Subcutaneous abdominal adipose tissue (tissue), 5 donors: ENCODE measurements around the gene PPP3CA.

Experiments
- H3K27ac ChIP-seq: one replicate; pipeline ENCODE4 v1.7.0; 2013; ENCODE audit warnings: low read depth, mild to moderate bottlenecking, inconsistent platforms, low read length, moderate library complexity
- H3K27me3 ChIP-seq, 5 donors: one replicate each; pipeline ENCODE4 v1.7.0; 2013; ENCODE audit warnings: low read length in 5 of 5, inconsistent platforms in 1 of 5; ENCODE audit not compliant: control insufficient read depth in 5 of 5, insufficient read depth in 4 of 5
- H3K36me3 ChIP-seq, 5 donors: one replicate each; pipeline ENCODE4 v1.7.0; 2013; ENCODE audit warnings: low read length in 5 of 5; ENCODE audit not compliant: control insufficient read depth in 5 of 5, insufficient read depth in 5 of 5
- H3K4me1 ChIP-seq, 5 donors: one replicate each; pipeline ENCODE4 v1.7.0; 2013; ENCODE audit warnings: low read length in 5 of 5, mild to moderate bottlenecking in 3 of 5, moderate library complexity in 1 of 5; ENCODE audit not compliant: control insufficient read depth in 5 of 5, insufficient read depth in 5 of 5
- H3K4me3 ChIP-seq, 5 donors: one replicate each; pipeline ENCODE4 v1.7.0; 2013; ENCODE audit warnings: low read length in 5 of 5, low read depth in 1 of 5
- H3K9ac ChIP-seq, 5 donors: one replicate each; pipeline ENCODE4 v1.7.0; 2013; ENCODE audit warnings: low read length in 5 of 5, mild to moderate bottlenecking in 4 of 5, moderate library complexity in 3 of 5
- H3K9me3 ChIP-seq, 5 donors: one replicate each; pipeline ENCODE4 v1.7.0; 2013; ENCODE audit warnings: low read length in 5 of 5; ENCODE audit not compliant: control insufficient read depth in 5 of 5
- donor health status: healthy.
- donor health status: healthy.
- donor health status: healthy.
- donor health status: healthy.
- donor health status: healthy.

Gene PPP3CA

DNA sequence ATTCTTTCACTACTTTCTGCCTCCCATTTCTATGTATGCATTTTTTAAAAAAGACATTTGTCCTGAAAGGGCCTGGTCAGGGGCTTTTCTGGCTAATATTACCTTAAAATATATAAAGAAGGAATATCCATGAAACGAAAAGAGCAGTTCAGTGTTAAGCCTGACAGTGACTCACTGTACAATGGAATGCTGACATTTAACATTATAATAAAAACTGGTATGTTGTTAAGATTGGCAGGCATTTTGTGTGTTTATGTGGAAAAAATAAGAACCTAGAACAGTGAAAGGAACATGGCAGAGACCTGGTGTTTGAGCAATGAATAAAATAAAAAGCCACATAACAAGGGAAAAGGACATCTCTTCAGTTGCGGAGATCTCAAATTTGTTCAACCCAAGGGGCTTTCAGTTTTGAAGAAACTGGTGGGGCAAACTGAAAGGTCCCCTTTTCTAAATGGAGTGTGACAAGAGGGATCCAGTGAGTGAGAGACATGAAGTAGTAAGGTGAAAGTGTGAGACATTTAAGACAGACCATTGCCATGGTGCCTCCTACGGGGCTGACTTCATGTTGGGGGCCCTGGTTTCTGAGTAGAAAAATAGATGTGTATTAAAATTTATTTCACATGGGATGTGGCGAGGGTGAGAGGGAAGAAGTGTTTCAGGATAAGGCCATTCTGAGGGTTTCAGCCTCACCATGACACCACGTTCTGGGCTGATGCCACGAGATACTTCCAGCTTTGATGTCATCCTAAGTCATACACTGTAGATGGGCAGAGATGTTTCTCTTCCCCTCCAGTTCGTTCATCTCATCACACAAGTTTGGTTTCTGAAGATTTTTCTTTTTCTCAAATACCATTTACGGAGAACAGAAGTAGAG lies 324.9 kb downstream of the PPP3CA start:
- Histone ChIP-seq H3K27ac (no peak overlapping the region), H3K27me3 (no peaks in the 10 kb centered on the region), H3K36me3 (peaks cover 4 to 22% (median 18%) of the 10 kb centered on the region in 5 donors), H3K9me3 (no peaks in the 10 kb centered on the region), H3K9ac (no peak overlapping the region), H3K4me3 (no peak overlapping the region), H3K4me1 (peaks cover 0 to 15% (median 0%) of the 10 kb centered on the region in 5 donors)

DNA sequence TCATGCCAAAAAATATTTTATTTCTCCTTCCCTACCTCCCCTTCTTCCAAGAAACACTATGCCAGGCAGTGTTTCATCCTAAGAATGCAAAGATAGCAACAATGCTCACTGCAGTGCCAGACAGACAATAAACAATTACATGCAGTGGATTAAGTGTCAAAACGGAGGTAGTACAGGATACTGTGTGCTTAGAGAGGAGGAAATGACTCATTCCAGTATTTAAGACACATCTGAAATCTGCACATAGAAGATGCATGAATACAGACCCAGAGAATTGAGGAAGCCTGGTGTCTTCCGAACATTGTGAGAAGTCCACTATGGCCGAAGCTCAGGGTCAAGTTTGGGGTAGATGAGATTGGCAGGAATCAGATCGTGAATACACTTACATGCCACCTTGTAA lies 326.4 kb downstream of the PPP3CA start:
- Histone ChIP-seq H3K27me3 (no peaks in the 10 kb centered on the region), H3K4me1 (peaks cover 0 to 15% (median 0%) of the 10 kb centered on the region in 5 donors), H3K27ac (peak overlapping the region; percentile 9), H3K9ac (no peak overlapping the region), H3K9me3 (no peaks in the 10 kb centered on the region), H3K36me3 (peaks cover 4 to 18% (median 9%) of the 10 kb centered on the region in 5 donors), H3K4me3 (no peak overlapping the region)

DNA sequence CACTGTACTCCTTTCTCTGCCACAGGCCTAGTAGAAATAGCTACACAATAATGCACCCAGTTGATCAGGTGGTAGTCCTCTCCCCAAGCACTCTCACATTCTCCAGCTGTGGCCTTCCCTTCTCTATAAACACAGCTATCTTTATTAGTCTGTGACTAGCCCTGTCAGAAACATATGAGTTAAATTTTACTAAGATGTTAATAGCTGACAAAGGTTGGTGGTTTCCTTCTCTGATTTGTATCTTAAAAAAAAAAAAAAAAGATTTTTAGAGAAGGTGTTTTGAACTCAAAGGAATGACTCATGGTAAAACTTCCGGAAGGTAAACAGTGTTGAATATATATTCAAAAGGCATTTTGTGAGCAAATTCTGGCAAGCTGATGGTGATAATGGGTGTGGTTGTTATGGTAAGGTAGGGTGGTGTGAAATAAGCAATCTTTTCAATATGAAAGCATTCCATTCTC lies 327.4 kb downstream of the PPP3CA start:
- Histone ChIP-seq H3K9ac (no peak overlapping the region), H3K9me3 (no peaks in the 10 kb centered on the region), H3K27ac (no peak overlapping the region), H3K4me3 (no peak overlapping the region), H3K4me1 (peaks cover 0 to 15% (median 0%) of the 10 kb centered on the region in 5 donors), H3K36me3 (peaks cover 4 to 13% (median 5%) of the 10 kb centered on the region in 5 donors), H3K27me3 (no peaks in the 10 kb centered on the region)

DNA sequence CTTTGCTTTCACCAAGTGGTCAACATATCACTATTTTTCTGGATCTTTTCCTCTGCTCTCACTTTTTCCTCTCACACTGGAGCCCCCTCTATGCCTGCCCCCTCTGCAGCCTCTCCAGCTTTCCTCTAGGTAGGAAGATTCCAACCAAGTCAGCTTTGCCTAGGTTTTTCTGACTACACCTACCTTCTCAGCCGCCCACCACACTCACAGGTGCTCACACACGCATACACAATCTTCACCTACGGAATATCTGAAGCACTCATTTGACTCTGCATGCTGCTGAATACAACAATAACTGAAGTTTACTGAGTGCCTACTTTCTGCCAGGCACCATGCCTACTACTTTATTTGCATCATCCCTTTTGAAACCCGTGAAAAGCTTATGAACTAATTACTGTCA lies 328.0 kb downstream of the PPP3CA start:
- no peaks in the 10 kb centered on the region for H3K27me3 ChIP-seq
- peaks cover 0 to 15% (median 0%) of the 10 kb centered on the region in 5 donors for H3K4me1 ChIP-seq
- no peak overlapping the region for H3K9ac ChIP-seq
- H3K36me3 ChIP-seq = peaks cover 4 to 13% (median 5%) of the 10 kb centered on the region in 5 donors
- no peak overlapping the region for H3K27ac ChIP-seq
- H3K9me3 ChIP-seq = no peaks in the 10 kb centered on the region
- no peak overlapping the region for H3K4me3 ChIP-seq

DNA sequence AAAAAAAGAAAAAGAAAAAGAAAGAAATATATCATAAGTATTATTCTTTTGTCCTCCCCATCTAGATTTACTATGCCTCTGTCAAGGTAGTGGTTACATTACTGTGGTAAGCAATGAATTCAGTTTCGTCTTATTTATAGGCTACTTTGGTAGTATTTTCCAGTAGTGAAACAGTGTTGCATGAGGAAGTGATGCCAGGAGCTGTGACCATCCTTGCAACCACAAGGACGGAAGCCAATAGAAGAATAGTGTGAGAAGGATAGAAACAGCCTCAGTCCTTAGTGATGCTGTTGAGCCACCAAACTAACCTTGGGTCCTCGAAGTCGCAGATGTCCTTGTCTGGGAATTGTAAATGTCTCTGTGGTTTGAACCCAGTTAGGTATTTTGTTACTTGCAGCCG lies 328.5 kb downstream of the PPP3CA start:
- Histone ChIP-seq H3K4me1 (peaks cover 0 to 15% (median 0%) of the 10 kb centered on the region in 5 donors), H3K9ac (no peak overlapping the region), H3K27me3 (no peaks in the 10 kb centered on the region), H3K27ac (no peak overlapping the region), H3K4me3 (no peak overlapping the region), H3K9me3 (no peaks in the 10 kb centered on the region), H3K36me3 (peaks cover 3 to 9% (median 4%) of the 10 kb centered on the region in 5 donors)

DNA sequence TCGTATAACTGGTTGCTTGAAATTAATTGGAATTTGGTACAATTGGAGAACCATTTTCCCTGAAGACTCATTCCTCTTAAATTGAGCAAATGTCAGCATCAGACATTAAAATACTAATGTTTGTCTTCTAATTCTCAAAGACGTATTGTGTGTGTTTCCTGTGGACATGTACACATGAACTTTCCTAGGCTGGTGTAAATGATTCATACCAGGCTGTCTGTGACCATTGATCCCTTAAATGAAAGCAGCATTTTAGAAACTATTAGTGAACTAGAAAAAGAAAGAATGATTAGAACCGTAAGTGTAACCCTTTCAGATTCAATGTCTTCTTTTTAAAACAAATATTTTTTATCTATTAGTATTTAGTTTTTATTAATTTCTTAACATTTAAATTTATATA lies 332.9 kb downstream of the PPP3CA start:
- H3K4me3 ChIP-seq = no peak overlapping the region
- no peaks in the 10 kb centered on the region for H3K9me3 ChIP-seq
- H3K27me3 ChIP-seq = no peaks in the 10 kb centered on the region
- peaks cover 0 to 3% (median 0%) of the 10 kb centered on the region in 5 donors for H3K4me1 ChIP-seq
- no peak overlapping the region for H3K9ac ChIP-seq
- H3K36me3 ChIP-seq = no peaks in the 10 kb centered on the region
- no peak overlapping the region for H3K27ac ChIP-seq

DNA sequence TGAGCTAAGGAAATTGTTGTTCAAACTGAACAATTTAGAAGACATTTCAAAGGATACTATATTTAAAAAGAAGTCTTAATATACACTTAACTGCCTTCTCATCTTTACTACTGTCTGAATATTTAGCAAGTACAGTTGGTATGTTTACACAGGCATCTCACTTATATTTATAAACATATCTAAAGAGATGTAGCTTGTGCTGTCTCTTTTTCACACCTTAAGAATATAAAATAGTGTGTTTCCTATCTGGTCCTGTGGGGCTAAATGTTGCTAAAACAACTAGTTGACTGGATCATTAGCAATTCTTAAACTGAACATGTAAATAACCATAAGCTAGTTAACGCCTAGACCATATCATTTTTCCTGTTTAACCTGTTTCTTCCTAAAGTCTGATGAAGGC lies 336.3 kb downstream of the PPP3CA start:
- Histone ChIP-seq H3K27me3 (no peaks in the 10 kb centered on the region), H3K36me3 (no peaks in the 10 kb centered on the region), H3K4me3 (no peak overlapping the region), H3K4me1 (peaks cover 0 to 3% (median 0%) of the 10 kb centered on the region in 5 donors), H3K9ac (no peak overlapping the region), H3K27ac (no peak overlapping the region), H3K9me3 (no peaks in the 10 kb centered on the region)

DNA sequence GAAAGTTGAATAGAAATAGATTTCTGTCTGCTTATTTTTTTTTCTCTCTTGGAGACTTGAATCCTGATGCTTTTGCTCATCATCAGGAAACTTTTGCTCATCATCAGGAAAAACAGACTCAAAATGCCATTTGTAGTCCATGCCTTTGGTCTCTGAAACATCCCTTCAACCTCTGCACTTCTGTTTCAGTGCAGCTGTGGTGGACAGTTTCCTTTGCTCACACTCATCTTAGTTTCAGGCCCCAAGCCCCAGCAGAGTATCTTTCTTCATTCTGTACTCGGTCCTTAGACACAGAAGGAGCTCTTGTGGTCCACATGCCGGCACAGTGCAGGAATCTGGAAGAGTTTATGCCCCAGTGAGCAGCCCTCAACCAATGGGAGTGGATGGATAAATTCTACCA lies 337.9 kb downstream of the PPP3CA start:
- Histone ChIP-seq H3K27me3 (no peaks in the 10 kb centered on the region), H3K9ac (no peak overlapping the region), H3K27ac (no peak overlapping the region), H3K9me3 (no peaks in the 10 kb centered on the region), H3K36me3 (no peaks in the 10 kb centered on the region), H3K4me1 (peaks cover 0 to 3% (median 0%) of the 10 kb centered on the region in 5 donors), H3K4me3 (no peak overlapping the region)

DNA sequence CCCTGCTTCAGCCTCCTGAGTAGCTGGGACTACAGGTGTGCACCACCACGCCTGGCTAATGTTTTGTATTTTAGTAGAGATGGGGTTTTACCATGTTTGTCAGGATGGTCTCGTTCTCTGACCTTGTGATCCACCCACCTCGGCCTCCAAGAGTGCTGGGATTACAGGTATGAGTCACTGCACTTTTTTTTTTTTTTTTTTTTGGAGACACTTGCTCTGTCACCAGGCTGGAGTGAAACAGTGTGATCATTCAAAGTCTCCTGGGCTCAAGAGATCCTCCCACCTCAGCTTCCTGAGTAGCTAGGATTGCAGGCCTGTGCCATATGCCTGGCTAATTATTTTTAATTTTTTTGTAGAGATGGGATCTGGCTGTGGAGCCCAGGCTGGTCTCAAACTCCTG lies 338.8 kb downstream of the PPP3CA start:
- no peak overlapping the region for H3K4me3 ChIP-seq
- H3K36me3 ChIP-seq = no peaks in the 10 kb centered on the region
- no peak overlapping the region for H3K27ac ChIP-seq
- H3K4me1 ChIP-seq = no peaks in the 10 kb centered on the region
- no peaks in the 10 kb centered on the region for H3K9me3 ChIP-seq
- H3K9ac ChIP-seq = no peak overlapping the region
- no peaks in the 10 kb centered on the region for H3K27me3 ChIP-seq

DNA sequence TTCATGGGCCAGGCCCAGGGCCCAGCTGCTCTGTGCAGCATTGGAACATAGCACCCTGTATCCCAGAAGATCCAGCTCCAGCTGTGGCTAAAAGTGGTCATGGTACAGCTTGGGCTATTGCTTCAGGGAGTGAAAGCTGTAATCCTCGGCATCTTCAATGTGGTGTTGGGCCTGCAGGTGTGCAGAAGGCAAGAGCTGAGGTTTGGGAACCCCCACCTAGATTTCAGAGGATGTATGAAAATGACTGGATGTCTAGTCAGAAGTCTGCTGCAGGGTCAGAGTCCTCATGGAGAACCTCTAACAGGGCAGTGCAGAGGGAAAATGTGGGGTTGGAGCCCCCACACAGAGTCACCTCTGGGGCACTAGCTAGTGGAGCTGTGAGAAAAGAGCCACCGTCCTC lies 341.7 kb downstream of the PPP3CA start:
- H3K9me3 ChIP-seq = peaks cover 0 to 4% (median 0%) of the 10 kb centered on the region in 5 donors
- H3K4me1 ChIP-seq = no peaks in the 10 kb centered on the region
- no peak overlapping the region for H3K4me3 ChIP-seq
- H3K9ac ChIP-seq = no peak overlapping the region
- no peaks in the 10 kb centered on the region for H3K36me3 ChIP-seq
- H3K27me3 ChIP-seq = no peaks in the 10 kb centered on the region
- H3K27ac ChIP-seq = no peak overlapping the region
